GM21529 (cell line): Measurements from ENCODE around the gene DAND5.

Source experiments
- ATAC-seq: cut with Tn5 transposase; IDR thresholded peaks from one replicate; pipeline ENCODE4 v1.9.1; 2021; ENCODE audit not compliant: unreplicated experiment

Gene DAND5

DNA sequence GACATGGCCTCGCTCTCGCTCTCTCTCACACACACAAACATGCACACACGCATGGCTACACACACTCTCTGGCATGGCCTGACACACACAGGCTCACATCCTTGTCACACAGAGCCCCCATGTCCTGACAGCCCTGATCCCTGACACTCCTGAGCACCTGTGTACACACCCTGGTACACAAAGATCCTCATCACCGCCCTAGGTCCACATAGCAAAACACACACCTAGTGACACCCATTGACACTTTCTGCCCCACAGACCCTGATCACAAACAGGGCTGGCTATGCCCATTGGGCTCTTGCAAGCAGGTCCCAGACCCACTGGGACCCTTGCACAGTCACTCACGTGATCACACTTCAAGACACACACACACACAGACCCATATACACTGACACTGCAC lies 21.9 kb downstream of the DAND5 start:
- no peak for ATAC-seq

DNA sequence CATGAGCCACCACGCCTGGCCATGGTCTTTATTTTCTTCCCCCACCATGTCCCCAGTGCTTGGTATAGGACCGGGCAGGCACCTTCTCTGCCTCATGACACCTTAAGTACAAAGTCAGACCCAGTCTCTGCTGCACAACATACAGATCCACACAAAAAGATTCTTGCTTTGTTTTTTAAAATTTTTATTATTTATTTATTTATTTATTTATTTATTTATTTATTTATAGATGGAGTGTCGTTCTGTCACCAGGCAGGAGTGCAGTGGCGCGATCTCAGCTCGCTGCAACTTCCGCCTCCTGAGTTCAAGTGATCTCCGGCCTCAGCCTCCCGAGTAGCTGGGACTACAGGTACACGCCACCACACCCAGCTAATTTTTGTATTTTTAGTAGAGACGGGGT lies 23.4 kb downstream of the DAND5 start:
- no peak for ATAC-seq

DNA sequence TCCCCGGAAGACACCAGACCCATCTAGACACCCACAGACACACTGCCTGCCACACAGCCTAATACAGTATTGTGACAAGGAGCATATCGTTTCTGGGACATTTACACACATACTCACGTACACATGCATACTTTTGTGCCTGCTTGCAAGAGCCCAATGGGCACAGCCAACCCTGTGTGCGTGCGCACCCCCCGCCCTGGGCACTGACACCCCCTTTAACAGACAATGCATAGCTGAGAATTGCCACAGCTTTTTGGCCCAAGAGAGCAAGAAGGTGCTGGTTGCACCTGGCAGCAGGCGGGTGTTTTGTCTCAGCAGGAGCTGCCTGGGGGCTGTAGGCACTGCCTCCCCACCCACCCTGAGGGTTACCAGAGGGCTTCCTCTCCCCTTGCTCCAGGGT lies 24.2 kb downstream of the DAND5 start:
- ATAC-seq = no peak

DNA sequence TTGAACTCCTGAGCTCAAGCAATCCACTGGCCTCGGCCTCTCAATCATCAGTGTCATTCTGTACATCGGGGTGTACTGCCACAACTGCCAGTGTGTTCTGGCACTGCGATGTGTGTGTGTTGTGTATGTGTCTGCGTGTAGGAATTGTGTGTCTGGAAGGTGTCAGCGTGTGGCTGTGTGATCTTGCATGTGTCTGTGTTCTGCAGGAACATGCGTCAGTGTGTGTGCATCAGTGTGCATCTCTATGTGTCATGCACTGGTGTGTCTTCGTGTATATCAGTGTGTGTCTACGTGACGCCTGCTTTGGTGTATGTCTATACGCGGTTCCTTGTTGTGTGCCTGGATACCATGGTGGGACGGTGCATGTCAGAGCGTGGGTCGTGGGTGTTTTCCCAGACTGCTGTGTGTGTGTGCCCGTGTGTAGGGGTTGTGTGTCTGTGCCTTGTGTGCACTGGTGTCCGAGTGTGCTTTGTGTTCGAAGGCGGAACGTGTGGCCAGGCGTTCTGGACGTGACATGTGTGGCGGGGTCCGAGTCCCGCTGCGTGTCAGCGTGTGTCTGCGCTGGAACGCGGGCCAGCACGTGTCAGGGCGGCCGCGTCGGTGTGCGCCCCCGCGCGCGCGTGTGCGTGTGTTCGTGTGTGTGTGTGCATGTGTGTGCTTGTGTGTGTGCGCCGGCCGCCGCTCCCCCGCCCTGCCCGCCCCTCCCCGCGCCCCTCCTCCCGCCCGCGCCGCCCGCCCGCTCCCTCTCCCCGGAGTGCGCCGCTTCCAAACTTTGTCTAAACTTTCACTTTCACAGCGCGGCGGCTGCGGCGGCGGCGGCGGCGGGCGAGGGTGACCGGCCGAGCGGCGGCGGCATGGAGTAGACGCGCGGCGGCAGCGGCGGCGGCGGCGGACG lies 25.6 kb downstream of the DAND5 start, which contains the start of gene NFIX:
TSS of gene NFIX (plus strand) at position 775 of the 895 bp plus-strand sequence. CDS start 363 bp downstream, outside the sequence.
- no peak for ATAC-seq

DNA sequence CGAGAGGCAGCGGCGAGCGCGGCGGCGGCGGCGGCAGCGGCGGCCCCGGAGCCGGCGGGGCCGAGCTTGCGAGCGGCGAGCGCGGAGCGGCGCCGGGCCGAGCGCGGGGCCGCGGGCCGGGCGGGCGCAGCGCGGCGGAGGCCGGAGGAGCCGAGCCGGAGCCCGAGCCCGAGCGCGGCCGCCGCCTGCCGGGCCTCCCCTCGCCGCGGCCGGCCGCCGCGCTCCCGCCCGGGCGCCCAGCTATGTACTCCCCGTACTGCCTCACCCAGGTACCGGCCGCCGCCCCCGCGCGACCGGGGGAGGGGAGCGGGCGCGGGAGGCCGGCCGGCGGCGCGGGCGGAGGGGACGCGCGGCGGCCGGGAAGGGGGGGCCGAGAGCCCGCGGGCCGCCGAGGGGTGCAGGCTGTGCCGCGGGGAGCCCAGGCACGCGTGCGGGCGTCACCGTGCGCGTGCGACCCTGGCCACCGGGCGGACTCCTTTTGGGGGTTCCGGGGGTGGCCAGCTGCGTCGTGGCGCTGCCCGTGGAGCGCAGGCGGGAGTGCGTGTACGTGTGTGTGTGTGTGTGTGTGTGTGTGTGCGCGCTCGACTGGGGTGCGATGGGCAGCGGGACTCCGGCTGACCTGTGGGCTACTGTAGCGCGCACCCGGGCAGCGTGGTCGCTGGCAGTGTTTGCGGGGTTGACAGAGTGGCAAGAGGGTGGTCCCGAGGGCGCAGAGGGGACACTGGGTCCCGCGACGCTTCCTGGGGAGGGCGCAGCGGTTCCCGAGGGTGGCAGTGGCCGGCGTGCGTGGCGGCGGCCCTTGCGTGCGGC lies 26.4 kb downstream of the DAND5 start:
- ATAC-seq = no peak

DNA sequence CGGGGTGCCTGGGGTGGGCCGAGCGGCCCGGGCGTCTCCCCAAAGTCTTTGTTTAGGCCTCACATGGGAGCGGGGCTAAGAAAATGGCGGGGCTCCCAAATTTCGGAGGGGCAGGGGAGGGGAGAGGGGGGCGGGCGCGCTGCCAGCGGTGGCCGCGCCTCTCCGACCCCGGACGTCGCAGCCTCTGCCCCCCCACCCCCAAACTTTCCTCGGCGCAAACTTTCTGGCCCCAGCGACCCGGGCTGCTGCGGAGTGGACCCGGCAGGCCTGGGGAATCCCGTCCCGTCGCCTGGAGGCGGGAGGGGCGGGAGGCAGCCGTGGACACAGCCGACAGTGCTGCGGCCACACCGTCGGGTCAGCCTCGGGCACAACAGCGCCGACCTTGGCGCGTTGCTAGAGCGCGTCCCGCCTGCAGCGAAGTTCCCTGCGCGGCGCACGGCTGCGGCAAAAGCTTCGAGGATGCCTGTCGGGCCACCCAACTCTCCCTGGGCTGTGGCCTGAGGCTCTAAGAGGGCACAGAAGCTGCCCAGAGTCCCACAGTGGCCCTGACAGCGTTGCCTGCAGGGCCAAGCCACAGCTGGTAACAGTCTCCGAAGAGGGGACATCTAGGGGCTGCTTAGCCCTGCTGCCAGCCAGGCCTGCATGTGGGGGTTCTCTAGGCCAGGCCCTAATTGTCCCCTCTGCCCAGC lies 27.2 kb downstream of the DAND5 start:
- ATAC-seq = no peak

DNA sequence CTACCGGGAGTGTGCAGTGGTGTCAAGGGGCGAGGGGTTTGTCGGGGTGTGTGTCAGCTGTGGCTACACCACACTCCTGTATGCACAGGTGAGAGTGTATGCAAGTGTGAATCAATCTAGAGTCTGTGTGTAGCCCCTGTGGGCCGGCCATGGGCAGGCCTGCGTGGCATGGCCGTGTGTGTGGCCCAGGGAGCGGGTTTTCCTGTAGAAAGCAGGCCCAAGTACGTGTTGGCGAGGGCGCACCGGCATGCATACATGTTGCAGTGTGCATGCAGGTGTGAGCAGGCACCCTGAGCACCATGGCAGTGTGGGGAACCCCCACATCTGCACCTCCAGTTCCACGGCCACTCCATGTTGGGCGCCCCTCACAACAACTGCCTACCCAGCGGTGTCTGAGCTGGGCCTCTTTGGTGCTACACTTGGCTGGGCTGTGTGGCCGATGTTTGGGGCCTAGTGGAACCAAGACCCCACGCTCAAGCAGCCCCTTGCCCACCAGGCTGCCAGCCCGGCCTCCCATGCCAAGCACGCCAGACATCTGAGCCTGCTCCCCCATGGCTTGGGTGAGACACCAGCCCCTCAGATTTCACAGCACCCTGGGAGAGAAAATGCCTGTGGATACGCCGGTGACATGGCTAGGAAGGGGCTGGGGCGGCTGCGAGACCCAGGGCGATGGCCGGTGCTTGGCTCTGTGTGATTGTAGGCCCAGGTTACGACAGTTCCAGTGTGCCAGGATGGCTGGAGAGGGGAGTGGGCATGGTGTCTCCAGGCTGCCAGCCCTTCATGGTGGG lies 28.0 kb downstream of the DAND5 start:
- no peak for ATAC-seq

DNA sequence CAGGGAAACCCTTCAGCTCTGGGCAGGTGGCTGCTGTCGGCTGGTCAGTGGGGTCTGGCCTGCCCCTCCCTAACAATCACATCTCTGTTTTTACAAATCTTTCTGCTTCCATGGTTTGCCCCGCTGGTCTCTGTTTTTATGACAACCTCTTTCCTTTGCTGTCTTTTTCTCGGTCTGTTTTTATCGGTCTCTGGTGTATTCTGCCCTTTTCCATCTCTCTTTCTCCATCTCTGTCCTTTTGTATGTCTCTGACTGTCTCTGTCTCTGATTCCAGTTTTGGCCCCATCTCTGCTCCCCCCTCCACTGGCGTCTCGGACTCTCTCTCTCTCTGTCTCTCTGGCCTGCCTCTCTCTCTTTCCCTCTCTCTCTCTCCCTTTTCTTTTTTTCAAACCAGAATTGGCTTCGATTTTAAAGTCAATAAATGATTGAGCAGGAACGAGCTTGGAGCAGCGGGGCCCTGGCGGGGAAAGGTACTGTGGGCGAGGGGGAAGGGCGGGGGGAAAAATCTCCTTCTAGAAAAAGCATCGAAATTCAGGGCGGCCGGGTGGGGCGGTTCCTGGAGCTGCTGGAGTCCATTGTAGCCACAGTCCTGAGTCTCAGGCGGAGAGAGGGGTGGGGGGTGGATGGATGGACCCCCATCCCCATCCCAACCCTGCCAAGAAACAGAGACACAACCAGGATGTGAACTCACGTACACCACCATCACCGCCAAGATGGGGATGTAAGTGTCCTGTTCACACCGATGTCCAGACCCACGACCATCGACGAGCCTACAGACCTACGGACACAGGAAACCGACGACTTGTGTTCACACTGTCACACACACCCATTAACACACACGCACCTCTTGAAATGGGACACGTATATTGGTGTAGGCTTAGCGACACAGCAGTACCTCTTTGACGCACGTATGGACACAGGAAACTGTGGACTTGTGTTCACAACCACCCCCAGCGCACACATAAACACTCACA lies 28.9 kb downstream of the DAND5 start:
- no peak for ATAC-seq

DNA sequence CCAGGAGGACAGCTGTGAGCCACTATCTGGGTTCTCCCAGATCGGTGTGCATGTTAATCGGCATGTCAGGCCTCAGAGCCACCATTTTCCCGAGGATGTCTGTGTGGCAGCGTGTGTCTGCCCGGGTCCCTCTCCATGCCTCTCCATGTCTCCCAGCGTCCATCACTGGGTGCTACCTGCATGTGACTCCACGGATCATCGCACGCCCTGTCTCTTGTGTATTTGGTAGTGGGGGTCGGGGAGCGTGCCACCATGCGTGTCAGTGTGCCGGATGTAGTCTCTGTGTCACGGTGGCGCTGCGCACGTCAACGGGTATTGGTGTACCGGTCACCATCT lies 31.8 kb downstream of the DAND5 start:
- ATAC-seq = no peak

DNA sequence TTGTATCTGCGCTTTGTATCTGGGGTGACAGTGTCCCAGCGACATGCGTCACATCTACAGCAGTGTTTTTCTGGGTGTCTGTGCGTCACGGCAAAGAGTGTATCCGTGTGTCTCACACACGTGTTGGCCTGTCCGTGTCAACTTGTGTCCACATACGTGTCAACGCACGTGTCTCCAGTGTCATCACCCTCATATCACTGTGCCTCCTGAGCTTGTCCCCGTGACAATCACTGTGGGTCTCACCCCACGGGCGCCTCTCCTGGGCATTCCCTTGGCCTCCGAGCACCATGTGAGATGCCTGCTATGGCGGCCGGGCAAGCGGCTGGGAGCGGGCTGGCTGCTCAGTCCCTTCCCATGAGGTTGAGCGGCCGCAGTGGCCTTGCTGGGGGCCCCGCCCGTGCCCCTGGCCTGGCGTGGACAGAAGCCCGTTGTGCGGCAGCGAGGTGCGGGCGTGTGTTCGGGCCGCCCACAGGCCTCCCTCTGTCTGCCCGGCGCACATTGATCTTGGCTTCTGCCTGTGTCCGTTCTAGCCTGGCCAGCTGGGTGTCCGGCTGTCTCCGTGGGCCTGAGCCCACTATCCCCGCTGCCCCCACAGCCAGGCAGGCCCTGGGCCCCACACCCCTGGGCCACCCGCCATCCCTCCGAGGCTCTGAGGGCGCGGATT lies 32.3 kb downstream of the DAND5 start:
- no peak for ATAC-seq

DNA sequence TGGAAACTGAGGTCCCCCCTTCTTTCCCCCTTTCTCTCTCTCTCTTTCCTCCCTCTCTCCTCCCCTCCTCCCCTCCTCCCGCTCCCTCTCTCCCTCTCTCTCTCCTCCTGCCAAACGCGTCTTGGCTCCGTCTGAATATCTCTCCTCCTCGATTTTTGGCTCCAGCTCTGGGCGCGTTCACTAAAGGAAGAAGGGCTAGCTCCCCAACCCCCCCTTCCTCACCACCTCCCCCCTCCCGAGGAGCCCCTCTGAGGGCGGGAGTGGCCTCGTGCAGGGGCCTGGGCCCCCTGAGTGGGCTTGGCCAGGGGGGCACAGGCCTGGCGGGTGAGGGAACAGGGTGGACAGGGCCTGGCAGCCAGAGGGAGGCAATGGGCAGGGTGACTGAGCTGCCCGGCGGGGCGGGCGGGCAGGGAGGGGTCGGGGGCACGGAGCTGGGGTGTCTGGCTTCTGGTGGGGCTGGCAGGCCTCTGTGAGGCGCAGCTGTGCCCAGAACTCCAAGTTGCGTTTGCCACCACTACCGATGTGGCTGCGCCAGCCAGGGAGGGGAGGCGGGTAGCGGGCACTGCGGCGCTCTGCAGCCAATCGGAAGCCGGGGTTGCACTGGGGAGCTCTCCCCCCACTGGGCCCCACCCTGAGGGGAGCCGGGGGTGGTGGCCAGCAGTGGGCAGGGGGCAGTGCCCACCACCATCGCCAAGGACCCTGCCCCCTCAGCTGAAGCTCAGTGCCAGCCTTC lies 33.0 kb downstream of the DAND5 start:
- ATAC-seq = no peak

DNA sequence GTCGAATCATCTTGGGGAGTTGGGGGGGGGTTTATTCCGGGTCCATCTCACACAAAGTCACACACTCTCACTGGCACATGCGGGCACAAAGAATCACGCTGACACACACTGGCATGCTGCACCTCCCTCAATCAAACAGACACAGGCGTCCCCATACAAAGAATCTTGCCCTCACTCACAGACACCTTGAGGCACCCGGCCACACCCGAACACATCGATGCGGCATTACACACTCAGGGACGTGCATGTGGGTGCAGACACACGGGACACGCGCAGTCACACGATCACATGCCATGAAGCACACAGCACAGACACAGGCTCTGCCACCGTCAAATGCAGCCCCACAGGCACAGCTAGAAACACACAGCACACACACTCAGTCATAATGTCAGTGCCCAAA lies 33.7 kb downstream of the DAND5 start:
- no peak for ATAC-seq

DNA sequence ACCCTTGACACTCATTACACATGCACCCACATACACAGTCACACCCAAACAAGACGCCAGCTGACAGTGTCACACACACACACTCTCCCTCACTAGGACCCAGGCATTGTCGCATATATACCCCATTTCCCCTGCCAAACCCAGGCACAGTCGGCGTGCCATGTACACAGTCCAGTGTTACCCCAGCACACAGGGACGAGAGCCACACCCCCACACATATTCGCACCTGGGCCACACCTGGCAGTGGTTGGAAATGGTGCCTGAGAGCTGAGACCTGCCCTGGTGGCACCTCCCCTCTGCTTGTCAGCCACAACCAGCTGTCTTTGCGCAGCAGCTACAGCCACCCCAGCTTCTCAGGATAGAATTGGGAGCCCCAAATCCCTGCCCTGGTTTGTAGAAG lies 34.9 kb downstream of the DAND5 start:
- ATAC-seq = no peak

DNA sequence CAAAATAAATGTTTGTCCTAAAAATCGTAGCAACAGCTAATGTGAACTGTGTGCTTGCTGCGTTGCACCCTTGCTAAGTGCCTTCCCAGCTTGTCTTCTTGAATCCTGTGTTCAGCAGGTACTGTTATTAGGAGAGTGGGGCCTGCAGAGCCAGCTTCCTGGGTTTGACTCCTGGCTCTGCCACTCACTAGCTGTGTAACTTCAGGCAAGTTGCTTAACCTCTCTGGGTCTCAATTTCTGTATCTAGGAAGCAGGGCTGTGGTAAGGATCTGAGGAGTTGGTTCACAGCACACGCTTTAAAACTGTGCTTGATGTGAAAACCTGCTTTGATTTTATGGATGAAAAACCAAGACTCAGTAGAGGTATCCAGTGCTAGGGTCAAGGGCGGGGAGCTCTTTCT lies 35.9 kb downstream of the DAND5 start:
- ATAC-seq = no peak

DNA sequence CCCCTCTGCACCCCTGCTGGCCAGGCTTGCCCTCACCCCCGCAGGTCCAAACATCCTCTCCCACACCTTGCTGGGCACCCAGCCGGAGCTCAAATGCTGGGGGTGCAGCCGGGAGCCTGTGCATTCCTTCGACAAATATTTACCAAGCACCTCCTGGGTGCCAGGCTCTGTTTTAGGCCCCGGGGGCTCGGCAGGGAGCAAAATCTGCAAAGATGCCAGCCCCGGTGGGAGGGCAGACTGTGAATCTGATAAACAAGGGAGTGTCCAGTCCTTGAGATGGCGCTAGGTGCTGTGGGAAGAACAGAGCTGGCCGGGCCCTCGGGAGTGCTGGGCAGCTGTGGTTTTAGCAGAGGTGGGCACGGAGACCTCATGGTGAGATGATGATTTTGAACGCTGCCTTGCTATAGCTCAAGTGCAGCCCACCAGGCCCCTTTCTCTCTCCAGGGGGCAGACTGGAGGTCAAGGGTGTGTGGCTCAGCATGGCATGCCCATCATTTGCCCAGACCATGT lies 36.5 kb downstream of the DAND5 start:
- ATAC-seq = no peak

DNA sequence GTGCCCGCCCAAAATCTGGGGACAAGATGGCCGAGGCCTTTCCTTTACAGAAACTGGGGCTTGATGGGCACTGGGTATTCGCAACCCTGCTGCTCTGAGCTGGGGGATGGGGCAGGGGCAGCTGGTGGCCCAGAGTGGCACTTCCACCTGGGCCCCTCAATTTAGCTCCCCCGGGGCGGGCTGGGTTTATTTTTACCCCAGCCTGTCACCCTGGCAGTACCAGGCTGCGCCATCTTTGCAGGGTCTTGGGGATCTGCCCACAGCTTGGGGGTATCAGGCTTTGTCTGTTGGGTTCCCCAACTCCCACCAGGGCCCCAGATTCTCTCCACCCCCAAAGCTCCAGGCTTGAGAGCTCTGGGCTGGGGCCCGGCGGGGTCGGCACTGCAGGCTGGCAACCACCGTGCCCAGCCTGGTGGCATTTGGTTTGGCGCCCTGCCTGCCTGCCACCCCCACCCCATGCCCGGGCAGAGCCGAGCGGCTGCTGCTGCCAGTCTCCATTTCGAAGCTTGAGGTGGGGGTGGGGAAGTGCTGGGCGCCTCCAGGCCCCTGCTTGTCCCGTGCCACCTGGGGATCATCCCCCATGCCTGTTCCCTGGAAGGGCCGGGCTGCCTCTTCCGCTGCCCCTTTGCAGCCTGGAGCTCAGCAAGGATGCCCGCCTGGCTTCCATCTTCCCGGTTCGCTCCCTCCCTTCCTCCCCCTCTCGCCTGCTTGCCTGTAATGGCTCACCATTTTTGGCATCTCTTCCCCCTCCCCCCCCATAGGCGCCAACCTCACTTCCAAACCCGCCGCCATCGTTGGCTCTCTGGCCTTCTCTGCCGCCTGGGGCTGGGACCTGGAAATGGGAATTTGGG lies 37.3 kb downstream of the DAND5 start:
- no peak for ATAC-seq

DNA sequence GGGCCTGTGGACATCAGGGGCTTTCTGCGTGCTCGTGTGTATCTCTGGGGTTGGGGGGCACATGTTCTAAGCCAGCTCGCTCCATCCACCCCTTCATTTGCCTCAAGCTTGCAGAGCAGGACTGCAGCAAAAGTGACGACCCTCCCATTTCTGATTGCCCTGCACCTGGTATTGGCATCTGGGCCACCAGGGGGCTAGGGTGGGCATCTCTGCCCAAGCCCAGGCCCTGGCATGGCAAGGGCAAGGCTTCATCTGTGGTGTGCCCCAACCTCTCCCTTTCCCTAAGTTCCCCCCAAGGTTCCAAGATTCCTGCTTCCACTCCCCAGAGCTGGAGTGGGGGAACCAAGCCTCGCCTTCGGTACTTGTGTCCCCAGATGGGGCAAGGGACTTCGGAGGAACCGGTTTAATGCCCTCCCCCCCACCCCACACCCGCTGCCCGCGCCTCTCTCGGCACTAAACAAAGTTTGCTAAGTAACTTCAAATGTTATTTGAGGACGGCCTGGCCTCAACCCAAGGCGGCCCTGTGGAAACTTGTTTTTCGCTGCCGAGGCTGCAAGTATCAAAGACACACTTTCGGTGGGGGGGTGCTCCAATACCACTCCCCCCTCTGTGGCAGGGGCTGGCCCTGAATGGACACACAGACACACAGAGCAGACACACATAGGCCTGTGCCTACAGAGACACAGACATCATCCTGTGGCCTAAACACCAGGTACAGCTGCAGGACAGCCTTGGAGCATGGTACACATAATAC lies 38.1 kb downstream of the DAND5 start:
- no peak for ATAC-seq
